Fibroblast of villous mesenchyme (primary cell): ENCODE data around the gene CD200R1L. TPM values are rescaled to one million over a fixed set of nuclear protein-coding genes. Genes with fewer than 3 reads are reported as not detected.

Source experiments
- DNase-seq: peaks from one replicate; pipeline ENCODE4 v3.0.0-alpha.2; 2010; ENCODE audit warnings: low read depth
- H3K4me3 ChIP-seq: 2 replicates; pipeline ENCODE4 v1.5.1; 2011; ENCODE audit warnings: low read depth, mild to moderate bottlenecking, low read length
- CTCF ChIP-seq: IDR thresholded peaks from 2 replicates; pipeline ENCODE4 v1.5.1; 2012; ENCODE audit warnings: low read depth, mild to moderate bottlenecking, low read length; ENCODE audit not compliant: insufficient read depth
- total RNA-seq: library from RNA; depleted of rRNA; stranded (reverse); fragments of >200 nt; gene quantifications from 2 replicates; pipeline ENCODE4 v1.2.3, GENCODE V29; 2012

Gene CD200R1L
- total RNA-seq, 1 donor = not detected

- no peak for TF ChIP-seq CTCF
- peak; percentile 88 for DNase-seq
- no peak overlapping the region for H3K4me3 ChIP-seq
Measured at GRCh38 chr3:112778353-112778948, 68.2 kb downstream of the CD200R1L start.

- DNase-seq = no peak
- H3K4me3 ChIP-seq = no peak overlapping the region
- TF ChIP-seq CTCF = no peak
Measured at GRCh38 chr3:112777811-112778210, 68.9 kb downstream of the CD200R1L start.

- no peak for TF ChIP-seq CTCF
- H3K4me3 ChIP-seq = no peak overlapping the region
- DNase-seq = no peak
Measured at GRCh38 chr3:112776836-112777235, 69.8 kb downstream of the CD200R1L start.

- no peak overlapping the region for H3K4me3 ChIP-seq
- no peak for DNase-seq
- no peak for TF ChIP-seq CTCF
Measured at GRCh38 chr3:112776000-112776399, 70.7 kb downstream of the CD200R1L start.

- no peak overlapping the region for H3K4me3 ChIP-seq
- no peak for TF ChIP-seq CTCF
- peak; percentile 51 for DNase-seq
Measured at GRCh38 chr3:112775011-112775742, 71.5 kb downstream of the CD200R1L start.

GRCh38 chr3:112774293-112774926 lies 72.3 kb downstream of the CD200R1L start:
- peak; percentile 66 for DNase-seq
- TF ChIP-seq CTCF = no peak
- H3K4me3 ChIP-seq = no peak overlapping the region
